ENCODE results near the gene RAPGEF1. TPM values are rescaled to one million over a fixed set of nuclear protein-coding genes. Genes with fewer than 3 reads are reported as not detected.

The RAPGEF1 gene
- total and polyA plus RNA-seq, 2 experiments from 2014 or later, result 9.9 to 82.8 TPM

- ATAC-seq (peak; percentile 58), DNase-seq (ENCODE audit: low spot score) (peak; percentile 46)
- H3K4me1 Mint-ChIP-seq, result peaks cover 87% of the 10 kb centered on the region
- no peak overlapping the region for H3K4me3 Mint-ChIP-seq
- Histone ChIP-seq H3K4me2 (peak overlapping the region; percentile 30; the same call in 1 of the 2 replicates), H3K4me3 (no peak overlapping the region), H3K79me2 (replicated peaks; ENCODE audit: insufficient read depth) (peaks cover 69% of the 10 kb centered on the region), H3K9me2 (ENCODE audit: insufficient read depth) (no peaks in the 10 kb centered on the region), H3K36me3 (ENCODE audit: insufficient read depth) (no peaks in the 10 kb centered on the region), H3K27me3 (ENCODE audit: insufficient read depth) (no peaks in the 10 kb centered on the region), H3K27ac (ENCODE audit: low read depth) (peak overlapping the region; percentile 52; the same call in 1 of the 2 replicates), H2AFZ (no peak overlapping the region), H3K4me1 (ENCODE audit: insufficient read depth) (peaks cover 78% of the 10 kb centered on the region), H4K20me1 (replicated peaks; ENCODE audit: insufficient read depth) (no peaks in the 10 kb centered on the region), H3F3A (replicated peaks; ENCODE audit: low read depth) (no peaks in the 10 kb centered on the region)
- H3K36me3 Mint-ChIP-seq (ENCODE audit: low read depth), result no peaks in the 10 kb centered on the region; the same call in 2 of the 3 replicates
- H3K9me3 Mint-ChIP-seq, result no peaks in the 10 kb centered on the region; the same call in 2 of the 3 replicates
- peak overlapping the region; percentile 36 for H3K27ac Mint-ChIP-seq
- peaks cover 4% of the 10 kb centered on the region for H3K27me3 Mint-ChIP-seq (ENCODE audit: insufficient read depth, low read depth, poor library complexity)
- TF ChIP-seq CTCF (conservative IDR thresholded peaks at IDR 0.05; ENCODE audit: low read depth in 2 of 2) (no peak), JUNB (IDR thresholded peaks at IDR 0.05; ENCODE audit: unreplicated experiment) (no peak), POLR2AphosphoS5 (IDR thresholded peaks at IDR 0.05; ENCODE audit: low read depth) (no peak), ZNF462 (CRISPR knock-in tag; IDR thresholded peaks at IDR 0.05) (no peak), EZH2 (IDR thresholded peaks at IDR 0.05; ENCODE audit: low read depth, unreplicated experiment) (no peak), REST (IDR thresholded peaks at IDR 0.05; ENCODE audit: unreplicated experiment) (no peak)
Observed at GRCh38 chr9:131698618-131698985, 41.3 kb downstream of the RAPGEF1 start.
